GM19395 (cell line): ENCODE data around the gene SYT12.

Source experiments
- ATAC-seq: cut with Tn5 transposase; IDR thresholded peaks from one replicate; pipeline ENCODE4 v1.9.1; 2021; ENCODE audit warnings: mild to moderate bottlenecking, moderate library complexity; ENCODE audit not compliant: unreplicated experiment

SYT12 gene

DNA sequence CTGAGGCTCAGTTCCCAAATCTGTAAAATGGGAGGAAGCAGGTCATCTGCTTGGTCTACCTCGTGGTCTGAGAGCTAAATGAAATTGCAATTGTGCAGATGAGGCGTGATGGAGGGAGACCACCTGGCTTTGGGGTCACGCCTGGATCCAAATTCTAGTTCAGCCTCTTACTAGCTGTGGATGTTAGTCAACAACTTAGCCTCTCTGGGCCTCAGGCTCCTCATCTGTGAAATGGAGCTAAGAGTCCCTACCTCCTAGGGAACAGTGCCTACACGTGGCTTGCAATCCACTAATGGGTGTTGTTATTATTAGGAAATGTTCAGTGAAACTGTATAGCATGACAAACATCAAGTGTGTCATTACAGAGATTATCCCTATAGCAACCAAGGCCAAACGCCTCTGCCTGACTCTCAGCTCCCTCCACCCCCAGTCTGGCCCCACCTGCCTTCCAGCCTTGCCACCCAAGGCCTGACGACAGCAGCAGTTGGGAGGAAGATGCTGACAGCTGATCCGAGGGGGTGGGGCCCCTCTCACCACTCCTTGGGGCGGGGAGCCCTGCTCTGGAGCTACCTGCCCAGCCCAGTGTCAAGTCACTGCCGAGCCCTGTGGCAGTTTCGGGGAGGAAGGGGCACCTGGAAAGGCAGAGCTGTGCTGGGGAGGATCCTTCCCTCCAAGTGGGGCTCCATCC, 32.0 kb downstream of the SYT12 start:
- no peak for ATAC-seq

DNA sequence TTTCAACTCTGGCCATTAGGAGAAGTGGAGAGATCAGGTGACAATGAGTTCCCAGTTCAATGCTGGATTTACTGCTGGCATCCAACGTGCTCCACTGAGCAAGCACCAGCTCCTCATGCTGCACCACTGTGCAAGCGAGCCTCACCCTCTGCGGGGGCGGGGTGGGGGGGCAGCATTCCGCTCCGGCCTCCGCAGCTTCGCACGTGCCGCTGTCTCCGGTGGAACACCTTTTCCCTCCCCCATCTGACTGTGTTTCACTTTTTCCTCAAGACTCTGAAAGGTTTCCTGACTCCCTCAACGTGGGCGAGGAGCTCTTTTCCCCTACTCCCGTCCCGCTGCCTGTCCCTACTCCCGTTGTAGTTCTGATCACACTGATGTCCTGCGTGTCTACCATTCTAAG, 32.9 kb downstream of the SYT12 start:
- no peak for ATAC-seq

DNA sequence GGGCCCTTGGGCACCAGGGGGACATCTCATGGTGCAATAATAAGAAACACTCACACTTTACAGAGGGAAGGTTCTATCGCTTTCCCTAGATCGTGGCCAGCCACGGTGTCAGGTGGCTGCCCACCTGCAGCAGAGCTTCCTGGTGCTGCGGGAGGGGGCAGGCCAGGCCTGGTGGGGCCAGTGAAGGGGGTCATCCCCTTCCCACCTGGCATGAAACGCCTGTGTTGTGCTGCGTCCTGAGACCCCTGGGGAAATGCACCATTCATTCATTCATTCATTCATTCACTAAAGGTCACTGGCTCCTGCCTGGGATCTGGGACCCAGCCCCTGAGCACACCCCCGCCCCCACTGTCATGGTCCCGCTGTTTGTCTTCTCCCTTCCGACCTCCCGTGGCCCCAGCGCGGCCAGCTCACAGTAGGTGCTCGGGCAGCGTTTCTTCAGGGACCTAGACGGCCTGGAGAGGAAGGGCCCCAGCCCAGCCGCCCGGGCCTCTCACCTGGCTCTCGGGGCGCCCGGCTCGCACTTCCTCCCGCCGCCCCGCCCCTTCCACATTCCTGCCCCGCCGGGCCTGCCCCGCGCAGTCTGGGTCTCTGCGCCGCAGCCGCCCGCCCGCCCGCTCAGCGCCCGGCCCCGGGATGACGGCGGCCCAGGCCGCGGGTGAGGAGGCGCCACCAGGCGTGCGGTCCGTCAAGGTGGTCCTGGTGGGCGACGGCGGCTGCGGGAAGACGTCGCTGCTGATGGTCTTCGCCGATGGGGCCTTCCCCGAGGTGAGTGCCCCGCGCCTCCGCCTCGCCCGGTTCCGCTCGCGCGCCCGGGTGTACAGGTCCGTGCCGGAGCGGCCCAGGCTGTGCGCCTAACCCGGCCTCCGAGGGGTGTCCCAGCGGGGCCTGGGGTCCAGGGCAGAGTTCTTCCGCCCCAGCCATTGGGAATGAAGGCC, 33.6 kb downstream of the SYT12 start, which contains the start of gene RHOD:
TSS of gene RHOD (plus strand) at position 581 of the 938 bp plus-strand sequence. CDS start at position 637, 56 bp downstream.
- ATAC-seq, result no peak

DNA sequence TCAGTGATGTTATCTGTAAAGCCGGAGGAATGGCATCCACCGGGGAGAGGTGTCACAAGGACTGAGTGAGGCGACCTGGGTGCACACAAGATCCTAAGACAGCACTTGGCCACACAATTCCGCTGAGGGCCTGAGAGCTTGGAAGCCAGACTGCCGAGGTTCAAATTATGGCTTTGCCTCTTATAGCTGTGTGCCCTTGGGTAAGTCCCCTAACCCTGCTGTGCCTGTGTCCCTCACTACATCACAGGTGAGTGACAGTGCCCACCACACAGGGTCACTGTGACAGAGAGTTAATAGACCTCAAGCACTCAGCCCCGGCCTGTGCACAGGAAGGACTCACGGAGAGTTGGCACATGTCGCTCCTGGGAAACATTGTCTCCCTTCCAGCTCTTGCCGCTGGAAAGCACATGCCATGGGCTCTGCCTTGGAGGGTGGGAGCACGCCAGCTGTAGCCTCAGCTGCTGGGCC, 34.3 kb downstream of the SYT12 start:
- ATAC-seq, result no peak

DNA sequence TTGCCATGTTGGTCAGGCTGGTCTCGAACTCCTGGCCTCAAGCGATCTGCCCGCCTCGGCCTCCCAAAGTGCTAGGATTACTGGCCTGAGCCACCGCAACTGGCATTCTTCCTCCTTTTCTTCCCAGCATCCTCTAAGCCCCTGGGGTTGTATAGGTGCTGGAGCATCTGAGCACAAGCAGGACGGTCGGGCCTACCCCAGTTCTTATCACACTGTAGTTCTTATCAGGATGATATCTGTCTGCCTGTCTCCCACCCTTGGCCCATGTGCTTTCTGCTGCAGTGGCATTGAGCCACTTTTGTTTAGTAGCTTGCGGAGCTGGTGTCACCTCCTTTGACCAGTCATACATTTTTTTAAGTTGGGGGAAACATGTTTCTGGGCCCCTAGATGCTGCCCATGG, 35.6 kb downstream of the SYT12 start:
- no peak for ATAC-seq

DNA sequence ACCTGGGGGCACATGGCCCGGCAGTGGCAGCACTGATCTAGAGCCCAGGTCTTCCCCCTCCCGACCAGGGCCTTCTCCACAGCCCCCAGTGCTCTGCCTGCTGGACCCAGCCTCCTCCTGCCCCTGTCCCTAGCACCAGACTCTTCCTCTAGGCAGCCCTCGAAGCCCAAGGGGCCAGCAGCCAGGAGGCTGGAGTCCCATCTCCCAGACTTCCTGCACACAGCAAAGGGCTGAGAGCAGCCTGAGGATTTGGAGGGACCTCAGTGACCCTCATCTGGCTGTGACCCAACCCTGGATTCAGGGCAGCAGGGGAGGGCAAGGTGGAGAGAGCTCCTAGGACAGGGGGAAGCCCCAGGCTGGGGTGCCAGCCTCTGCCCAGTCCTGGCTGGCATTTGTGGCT, 36.7 kb downstream of the SYT12 start:
- ATAC-seq, result no peak

DNA sequence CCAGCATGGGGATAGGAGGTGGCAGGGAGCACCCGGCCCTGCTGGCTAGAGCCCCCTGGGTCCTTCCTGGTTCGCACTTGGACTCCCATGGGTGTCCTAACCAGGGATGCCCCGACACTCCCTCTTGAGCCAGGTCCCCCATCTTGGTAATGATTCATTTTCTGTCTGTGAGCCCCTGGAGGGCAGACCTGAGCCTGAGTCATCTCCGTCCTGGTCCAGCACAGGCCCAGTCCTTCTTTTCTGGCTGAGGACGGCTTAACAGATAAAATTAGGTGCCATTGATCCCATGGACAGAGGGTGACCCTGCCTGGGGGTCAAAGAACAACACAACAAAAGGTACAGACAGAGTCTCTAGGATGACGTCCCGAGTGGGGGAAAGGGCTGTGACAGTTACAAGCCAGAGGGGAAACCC, 37.2 kb downstream of the SYT12 start:
- ATAC-seq, result no peak

DNA sequence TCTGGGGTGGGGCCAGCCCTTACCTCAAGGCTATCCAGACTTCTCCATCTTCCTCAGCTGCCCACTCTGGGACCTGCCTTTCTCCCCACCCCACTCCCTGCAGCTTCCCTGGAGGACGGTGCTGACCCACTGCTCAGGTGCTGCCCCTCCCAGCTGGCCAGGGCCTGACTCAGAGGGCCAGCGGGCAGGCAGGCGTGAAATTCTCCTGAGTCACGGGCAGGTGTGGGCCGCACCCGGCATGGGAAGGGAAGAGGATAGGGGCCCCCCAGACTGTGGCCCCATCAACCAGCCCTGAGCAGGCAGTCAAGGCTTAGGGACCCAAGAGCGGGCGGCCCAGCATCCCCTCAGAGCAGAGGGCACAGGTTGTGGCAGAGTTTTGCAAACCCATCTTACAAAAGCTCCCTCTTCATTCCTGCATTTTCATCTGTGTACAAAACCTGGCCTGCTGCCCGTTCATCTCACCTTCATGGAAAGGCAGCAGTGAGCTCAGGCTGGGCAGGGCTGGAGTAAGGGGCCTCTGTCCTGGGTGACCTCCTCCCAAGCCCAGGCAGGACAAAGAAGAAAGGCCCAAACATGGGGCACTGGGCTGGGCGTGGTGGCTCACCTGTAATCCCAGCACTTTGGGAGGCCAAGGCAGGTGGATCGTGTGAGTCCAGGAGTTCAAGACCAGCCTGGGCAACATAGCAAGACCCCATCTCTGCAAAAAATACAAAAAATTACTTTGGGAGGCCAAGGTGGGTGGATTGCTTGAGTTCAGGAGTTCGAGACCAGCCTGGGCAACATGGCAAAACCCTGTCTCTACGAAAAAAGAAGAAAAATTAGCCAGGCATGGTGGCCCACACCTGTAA, 39.8 kb downstream of the SYT12 start:
- ATAC-seq, result no peak

DNA sequence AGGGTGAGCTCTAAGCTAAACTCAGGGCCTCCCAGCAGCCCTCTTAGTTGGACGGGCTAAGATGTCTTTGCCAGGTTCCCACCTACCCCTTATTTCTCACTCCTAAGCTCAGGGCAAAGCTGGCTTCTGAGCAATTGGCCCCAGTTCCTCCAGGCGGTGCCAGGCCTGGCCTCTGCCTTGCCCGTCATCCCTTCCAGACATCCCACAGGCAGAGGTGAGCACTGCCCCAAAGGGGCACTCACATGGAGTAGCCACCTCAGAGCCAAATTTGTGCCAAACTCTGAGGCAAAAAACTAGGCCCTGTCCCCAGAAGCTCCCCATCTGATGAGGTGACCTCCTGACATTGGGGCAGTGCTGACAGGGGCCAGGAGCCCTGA, 43.4 kb downstream of the SYT12 start:
- no peak for ATAC-seq

DNA sequence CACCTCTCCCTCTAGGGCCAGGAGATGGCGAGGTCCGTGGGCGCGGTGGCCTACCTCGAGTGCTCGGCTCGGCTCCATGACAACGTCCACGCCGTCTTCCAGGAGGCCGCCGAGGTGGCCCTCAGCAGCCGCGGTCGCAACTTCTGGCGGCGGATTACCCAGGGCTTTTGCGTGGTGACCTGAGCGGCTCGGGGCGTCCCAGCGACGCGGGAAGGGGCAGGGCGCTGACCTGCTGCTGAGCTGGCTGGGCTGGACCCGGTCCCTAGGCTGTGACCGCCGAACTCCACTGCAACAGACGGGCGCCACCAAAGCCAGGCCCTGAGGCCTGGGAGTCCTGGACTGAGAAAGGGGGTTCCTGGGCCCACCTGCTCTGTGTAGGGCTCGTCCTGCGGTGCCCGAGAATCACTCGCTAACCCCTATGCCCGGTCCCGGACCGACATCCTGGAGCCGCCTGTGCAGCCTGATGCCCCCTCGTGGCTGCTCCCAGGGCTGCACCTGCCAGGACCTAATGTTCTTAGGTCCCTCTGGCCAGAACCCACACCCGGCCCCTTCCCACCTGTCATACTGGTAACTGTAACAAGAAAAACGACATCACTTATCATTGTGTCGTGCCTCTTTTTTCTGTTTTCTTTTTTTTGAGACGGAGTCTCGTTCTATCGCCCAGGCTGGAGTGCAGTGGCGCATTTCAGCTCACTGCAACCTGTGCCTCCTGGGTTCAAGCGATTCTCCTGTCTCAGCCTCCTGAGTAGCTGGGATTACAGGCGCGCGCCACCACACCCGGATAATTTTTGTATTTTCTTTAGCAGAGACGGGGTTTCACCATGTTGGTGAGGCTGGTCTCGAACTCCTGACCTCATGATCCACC, 48.7 kb downstream of the SYT12 start:
- no peak for ATAC-seq

DNA sequence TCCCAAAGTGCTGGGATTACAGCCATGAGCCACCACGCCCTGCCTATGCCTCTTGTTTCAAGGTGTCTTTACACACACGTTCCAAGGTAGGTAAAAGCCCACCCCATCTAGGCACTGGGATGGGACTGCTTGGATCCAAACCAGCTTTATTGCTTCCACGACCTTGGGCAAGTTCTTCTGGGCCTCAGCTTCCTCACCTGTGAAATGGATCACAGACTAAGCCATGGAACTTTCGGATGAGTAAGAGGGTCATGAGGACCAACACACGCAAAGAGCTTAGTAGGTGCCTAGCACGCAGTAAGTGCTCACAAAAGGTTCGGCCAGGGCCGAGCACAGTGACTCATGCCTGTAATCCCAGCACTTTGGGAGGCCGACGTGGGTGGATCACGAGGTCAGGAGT, 49.4 kb downstream of the SYT12 start:
- no peak for ATAC-seq

DNA sequence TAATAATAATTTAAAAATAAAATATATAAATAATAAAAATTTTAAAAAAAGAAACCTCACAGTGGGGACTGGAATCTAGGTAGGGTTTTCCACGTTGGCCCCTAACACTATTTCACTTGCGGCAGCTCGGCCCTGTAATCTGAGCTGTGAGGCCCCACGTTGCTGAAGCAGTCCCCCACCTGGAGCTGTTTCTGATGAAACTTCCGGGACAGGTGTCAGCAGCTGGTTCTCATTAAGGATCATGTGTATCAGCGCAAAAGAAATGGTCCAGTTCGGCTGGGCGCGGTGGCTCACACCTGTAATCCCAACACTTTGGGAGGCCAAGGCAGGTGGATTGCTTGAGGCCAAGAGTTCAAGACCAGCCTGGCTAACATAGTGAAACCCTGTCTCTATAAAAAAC, 51.0 kb downstream of the SYT12 start:
- no peak for ATAC-seq

DNA sequence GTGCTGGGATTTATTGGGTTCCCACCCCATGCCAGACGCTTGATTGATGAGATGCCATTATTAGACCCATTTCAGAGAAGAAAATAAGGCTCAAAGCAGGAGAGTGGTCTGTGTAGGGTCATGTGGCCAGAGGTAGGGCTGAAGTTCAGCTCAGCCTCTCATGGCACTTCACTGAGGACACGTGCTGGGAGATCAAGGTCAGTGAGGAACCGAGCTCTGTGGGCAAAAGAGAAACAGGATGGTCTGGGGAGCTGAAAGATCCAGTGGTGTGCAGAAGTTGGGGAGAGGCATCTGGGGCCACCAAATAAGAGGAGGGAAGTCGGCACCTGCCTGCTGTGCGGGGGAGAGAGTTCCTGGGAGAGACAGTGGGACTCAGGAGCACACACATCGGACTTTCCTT, 53.3 kb downstream of the SYT12 start:
- ATAC-seq, result no peak

DNA sequence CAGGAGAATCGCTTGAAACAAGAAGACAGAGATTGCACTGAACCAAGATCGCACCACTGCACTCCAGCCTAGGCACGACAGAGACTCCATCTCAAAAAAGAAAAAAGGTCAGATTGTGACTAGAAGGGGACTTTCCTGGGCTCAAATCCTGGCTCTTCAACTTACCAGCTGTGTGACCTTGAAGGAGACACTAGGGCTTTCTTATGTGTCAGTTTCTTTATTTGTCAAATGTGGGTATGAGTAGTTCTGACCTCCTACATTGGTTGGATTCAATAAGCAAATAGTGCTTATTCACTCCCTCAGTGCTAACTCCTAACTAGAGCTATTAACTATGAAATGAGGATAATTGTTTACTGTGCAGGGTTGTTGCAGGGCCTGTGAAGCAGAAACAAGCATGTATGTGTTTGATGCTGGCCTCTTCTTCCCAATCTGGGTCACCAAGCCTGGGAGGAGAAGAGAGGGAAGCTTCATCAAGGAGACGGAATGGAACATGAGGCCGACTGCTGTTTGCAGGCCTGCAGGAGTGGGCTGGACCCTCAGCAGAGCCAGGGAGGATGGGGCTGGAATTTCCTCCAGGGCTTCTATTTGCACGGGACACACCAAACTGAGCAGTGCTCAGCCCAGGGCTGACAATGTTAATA, 56.3 kb downstream of the SYT12 start:
- ATAC-seq, result no peak

DNA sequence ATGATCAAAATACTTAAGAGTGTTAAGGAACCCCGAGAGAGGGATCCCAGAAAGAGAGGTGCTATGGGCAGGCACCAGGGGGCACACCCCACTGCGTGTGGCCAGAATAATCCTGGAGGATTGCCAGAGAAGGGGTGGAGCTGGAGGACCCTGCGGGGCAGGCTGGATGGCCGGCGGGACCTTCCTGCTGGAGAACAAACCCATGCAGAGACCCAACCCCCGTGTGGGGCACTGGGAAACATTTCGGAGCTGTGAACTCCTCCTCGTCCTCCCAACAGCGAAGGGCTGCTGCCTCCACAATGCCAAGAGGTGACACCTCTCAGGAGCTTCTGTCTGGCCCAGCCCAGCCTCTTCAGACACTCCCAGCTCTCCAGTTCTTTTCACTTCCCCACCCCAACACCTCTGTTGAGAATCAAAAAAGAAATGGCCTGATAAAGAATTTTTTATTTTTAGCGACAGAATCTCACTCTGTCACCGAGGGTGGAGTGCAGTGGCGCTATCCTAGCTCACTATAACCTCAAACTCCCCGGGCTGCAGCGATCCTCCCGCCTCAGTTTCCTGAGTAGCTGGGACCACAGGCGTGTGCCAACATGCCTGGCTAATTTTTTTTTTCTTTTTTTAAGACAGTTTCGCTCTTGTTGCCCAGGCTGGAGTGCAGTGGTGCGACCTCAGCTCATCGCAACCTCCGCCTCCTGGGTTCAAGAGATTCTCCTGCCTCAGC, 59.3 kb downstream of the SYT12 start:
- ATAC-seq, result no peak

DNA sequence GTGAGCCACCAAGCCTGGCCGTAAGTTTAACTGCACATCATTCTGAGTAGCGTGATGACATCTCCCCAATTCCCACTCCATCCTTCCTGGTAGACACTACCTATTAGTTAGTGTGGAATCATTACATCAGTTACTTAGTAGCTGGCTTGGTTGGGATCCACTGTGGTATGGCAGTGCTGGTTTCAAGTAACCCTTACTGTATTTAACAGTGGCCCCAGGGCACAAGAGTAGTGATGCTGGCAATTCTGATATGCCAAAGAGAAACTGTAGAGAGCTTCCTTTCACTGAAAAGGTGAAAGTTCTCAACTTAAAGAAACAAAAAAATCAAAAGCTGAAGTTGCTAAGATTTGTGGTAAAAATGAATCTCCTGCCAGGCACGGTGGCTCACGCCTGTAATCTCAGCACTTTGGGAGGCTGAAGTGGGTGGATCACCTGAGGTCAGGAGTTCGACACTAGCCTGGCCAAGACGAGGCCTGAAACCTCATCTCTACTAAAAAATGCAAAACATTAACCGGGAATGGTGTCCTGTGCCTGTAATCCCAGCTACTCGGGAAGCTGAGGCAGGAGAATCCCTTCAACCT, 60.9 kb downstream of the SYT12 start:
- no peak for ATAC-seq

DNA sequence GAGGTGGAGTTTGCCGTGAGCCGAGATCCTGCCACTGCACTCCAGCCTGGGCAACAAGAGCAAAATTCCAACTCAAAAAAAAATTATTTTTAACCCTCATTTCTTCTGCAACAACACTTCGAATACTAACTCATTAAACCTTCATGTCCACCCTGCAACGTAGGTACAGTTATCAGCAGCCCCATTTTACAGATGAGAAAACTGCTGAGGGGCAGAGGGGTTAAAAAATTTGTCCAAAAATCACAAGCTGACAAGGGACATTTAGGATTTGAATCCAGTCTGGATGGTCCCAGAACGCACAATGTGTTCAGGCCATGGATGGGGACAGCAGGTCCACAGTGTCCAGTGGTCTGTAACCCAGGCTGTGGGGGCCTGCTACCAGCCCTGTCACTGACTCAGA, 62.7 kb downstream of the SYT12 start:
- no peak for ATAC-seq

DNA sequence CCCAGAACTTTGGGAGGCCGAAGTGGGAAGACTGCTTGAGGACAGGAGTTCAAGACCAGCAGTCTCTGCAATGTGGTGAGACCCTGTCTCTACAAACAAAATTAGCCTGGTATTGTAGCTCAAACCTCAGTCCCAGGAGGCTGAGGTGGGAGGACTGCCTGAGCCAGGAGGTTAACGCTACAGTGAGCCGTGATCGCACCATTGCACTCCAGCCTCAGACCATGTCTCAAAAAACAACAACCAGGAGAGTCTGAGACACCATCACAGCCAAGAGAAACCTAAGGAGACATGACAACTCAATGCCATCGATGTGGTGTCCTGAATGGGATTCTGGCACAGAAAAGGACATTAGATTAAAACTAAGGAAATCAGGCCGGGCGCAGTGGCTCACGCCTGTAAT, 67.8 kb downstream of the SYT12 start:
- ATAC-seq, result no peak

DNA sequence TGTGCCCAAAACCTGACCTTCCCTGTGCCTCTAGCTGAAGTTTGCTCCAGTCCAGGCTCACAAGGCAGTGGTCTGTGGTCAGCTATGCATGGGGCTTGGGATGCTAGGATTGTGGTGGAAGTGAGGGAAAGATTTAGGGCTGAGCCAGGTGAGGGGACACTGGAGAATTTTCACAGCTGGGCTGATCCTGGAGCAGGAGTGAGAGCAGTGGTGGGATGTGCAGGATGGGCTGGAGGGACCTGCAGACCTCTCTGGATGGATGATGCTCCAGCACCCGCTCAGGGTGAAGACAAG, 72.2 kb downstream of the SYT12 start:
- ATAC-seq, result no peak
